HepG2 (cell line): ENCODE results near the gene VDR. TPM values are rescaled to one million over a fixed set of nuclear protein-coding genes. Genes with fewer than 3 reads are reported as not detected.

ENCODE experiments used
- CBFB ChIP-seq: sonication (generic); formaldehyde crosslinking; IDR thresholded peaks from 2 replicates; pipeline ENCODE4 v1.4.0; 2020; ENCODE audit warnings: missing genetic modification reagents
- MAFG ChIP-seq: sonication (generic); formaldehyde crosslinking; IDR thresholded peaks from 2 replicates; pipeline ENCODE4 v1.5.1; 2020; ENCODE audit warnings: mild to moderate bottlenecking, missing genetic modification reagents
- MXD4 ChIP-seq: IDR thresholded peaks from 2 replicates; pipeline ENCODE4 v1.6.1; 2016; ENCODE audit warnings: mild to moderate bottlenecking, missing biosample characterization, missing genetic modification reagents
- NFE2L1 ChIP-seq: sonication (generic); formaldehyde crosslinking; IDR thresholded peaks from 2 replicates; pipeline ENCODE4 v1.4.0; 2020; ENCODE audit warnings: missing genetic modification reagents, mild to moderate bottlenecking, borderline replicate concordance
- USF2 ChIP-seq, 2 experiments: sonication (generic) in 1 of 2; formaldehyde crosslinking in 1 of 2; IDR thresholded peaks; 2 replicates each; pipeline versions ENCODE4 v1.5.1 to v1.6.1; 2011 to 2020; ENCODE audit warnings: borderline replicate concordance in 1 of 2, low read depth in 1 of 2, low read length in 1 of 2, mild to moderate bottlenecking in 1 of 2, missing genetic modification reagents in 1 of 2, moderate library complexity in 1 of 2
- ZBTB10 ChIP-seq: sonication (generic); formaldehyde crosslinking; IDR thresholded peaks from 2 replicates; pipeline ENCODE4 v1.4.0; 2020; ENCODE audit warnings: missing genetic modification reagents, borderline replicate concordance
- ZBTB25 ChIP-seq: IDR thresholded peaks from 2 replicates; pipeline ENCODE4 v1.6.1; 2018; ENCODE audit warnings: missing genetic modification reagents
- ZBTB34 ChIP-seq: sonication (generic); formaldehyde crosslinking; IDR thresholded peaks from 2 replicates; pipeline ENCODE4 v1.8.0; 2022; ENCODE audit warnings: mild to moderate bottlenecking, missing genetic modification reagents
- ZFX ChIP-seq: sonication (generic); formaldehyde crosslinking; IDR thresholded peaks from 2 replicates; pipeline ENCODE4 v1.4.0; 2020; ENCODE audit warnings: mild to moderate bottlenecking, low read depth, missing genetic modification reagents, moderate library complexity
- ZNF382 ChIP-seq: sonication (generic); formaldehyde crosslinking; IDR thresholded peaks from 2 replicates; pipeline ENCODE4 v1.5.0; 2020; ENCODE audit warnings: missing genetic modification reagents, mild to moderate bottlenecking, borderline replicate concordance
- ZNF484 ChIP-seq: sonication (generic); formaldehyde crosslinking; IDR thresholded peaks from 2 replicates; pipeline ENCODE4 v1.5.1; 2020; ENCODE audit warnings: mild to moderate bottlenecking, low read depth, missing genetic modification reagents, borderline replicate concordance
- ZNF687 ChIP-seq: sonication (generic); formaldehyde crosslinking; IDR thresholded peaks from 2 replicates; pipeline ENCODE4 v1.5.1; 2020; ENCODE audit warnings: mild to moderate bottlenecking, missing genetic modification reagents, moderate library complexity
- ZNF878 ChIP-seq: sonication (generic); formaldehyde crosslinking; IDR thresholded peaks from 2 replicates; pipeline ENCODE4 v1.8.1; 2023; ENCODE audit warnings: mild to moderate bottlenecking, missing genetic modification reagents, moderate library complexity
- polyA plus RNA-seq, 8 experiments: library from polyadenylated mRNA; depleted of rRNA in 3 of 8; stranded (reverse) in 7 of 8; unstranded in 1 of 8; fragments of >200 nt; fragmentation: Illumina TruSeq in 4 of 8; extraction: Trizol in 4 of 8; gene quantifications; 2 replicates each; pipeline versions ENCODE4 v1.2.1 to v1.2.3, GENCODE V29; 2011 to 2016; ENCODE audit warnings: low read depth in 4 of 8, missing spikeins in 1 of 8, mixed read lengths in 1 of 8; ENCODE audit not compliant: insufficient read depth in 1 of 8
- total RNA-seq, 5 experiments: library from RNA; depleted of rRNA; stranded (reverse); fragments of >200 nt; fragmentation: Illumina TruSeq; extraction: Trizol; gene quantifications; 2 replicates each; pipeline ENCODE4 v1.2.3, GENCODE V29; 2016; ENCODE audit warnings: low read depth in 1 of 5
- TF ChIP-seq, protein P1 (sequence below): sonication (generic); formaldehyde crosslinking; IDR thresholded peaks from 2 replicates; pipeline ENCODE4 v1.8.1; 2023; ENCODE audit warnings: mild to moderate bottlenecking, moderate library complexity, missing genetic modification reagents

The VDR gene
- total and polyA plus RNA-seq, 2 of the 13 experiments (the other 11 are each of a cell fraction or from before 2014, with no cell fraction given): 0.08 to 0.33 TPM

GRCh38 chr12:47812797-47813510 is 91.8 kb downstream of the VDR start (continued):
- TF ChIP-seq ZNF687 (CRISPR knock-in tag) (peak; percentile 26), ZNF878 (CRISPR knock-in tag) (no peak), ZNF484 (CRISPR knock-in tag) (no peak), ZBTB34 (CRISPR knock-in tag) (no peak), CBFB (no peak), MAFG (CRISPR knock-in tag) (no peak), ZNF382 (CRISPR knock-in tag) (no peak), ZBTB10 (CRISPR knock-in tag) (no peak), MXD4 (no peak), ZFX (peak; percentile 11; the same call in 1 of the 2 replicates), USF2 (IDR thresholded peaks at IDR 0.05; ENCODE audit: low read depth, low read length) (no peak), USF2 (CRISPR knock-in tag; IDR thresholded peaks at IDR 0.05; ENCODE audit: borderline replicate concordance) (no peak), NFE2L1 (CRISPR knock-in tag) (no peak), ZBTB25 (CRISPR knock-in tag) (no peak)
- TF ChIP-seq, protein P1, sequence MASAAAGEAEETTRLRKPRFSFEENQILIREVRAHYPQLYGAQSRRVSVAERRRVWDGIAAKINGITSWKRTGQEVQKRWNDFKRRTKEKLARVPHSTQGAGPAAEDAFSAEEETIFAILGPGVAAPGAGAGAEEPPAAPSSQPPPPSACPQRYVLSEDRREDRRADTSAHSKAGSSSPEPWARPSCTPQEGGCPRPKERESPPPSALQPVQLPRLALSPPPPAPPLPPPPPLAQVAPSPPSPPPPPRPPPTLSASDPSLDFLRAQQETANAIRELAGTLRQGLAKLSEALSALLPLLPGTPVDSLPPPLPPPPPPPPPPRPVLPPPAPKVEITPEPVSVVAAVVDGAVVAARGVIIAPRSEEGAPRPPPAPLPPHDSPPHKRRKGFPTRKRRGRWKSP (CRISPR knock-in tag): peak; percentile 54; the same call in 1 of the 2 replicates
